HL-60/S4 (cell line): ENCODE measurements around the gene KRTAP12-3.
"Not testable (repeated sequence)": the region's sequence is repeated elsewhere in the genome, so short reads cannot be mapped to it uniquely, and the experiment has no call there.

ENCODE experiments used
- in situ Hi-C: fragments of 300-500 bp; cut with MboI; formaldehyde crosslinking; loops from 2 replicates; pipeline ENCODE4 v1.14.3; 2022; ENCODE audit warnings: low sequenced_read_pairs

The KRTAP12-3 gene

GRCh38 chr21:44682580-44683151 lies 24.9 kb downstream of the KRTAP12-3 start:
- in situ Hi-C loops = no loop called here

GRCh38 chr21:44684077-44684476 lies 26.3 kb downstream of the KRTAP12-3 start:
- in situ Hi-C loops = no loop called here

GRCh38 chr21:44684483-44684882 lies 26.8 kb downstream of the KRTAP12-3 start:
- in situ Hi-C loops = no loop called here

GRCh38 chr21:44685050-44685449 lies 27.3 kb downstream of the KRTAP12-3 start:
- in situ Hi-C loops = not testable (repeated sequence)

GRCh38 chr21:44686000-44686781 lies 28.5 kb downstream of the KRTAP12-3 start:
- in situ Hi-C loops = no loop called here

- in situ Hi-C loops = no loop called here
Observed at GRCh38 chr21:44686843-44687561, 29.3 kb downstream of the KRTAP12-3 start.

- in situ Hi-C loops = no loop called here
Observed at GRCh38 chr21:44687671-44688070, 29.9 kb downstream of the KRTAP12-3 start.

- in situ Hi-C loops = not testable (repeated sequence)
Observed at GRCh38 chr21:44689740-44690139, 32.0 kb downstream of the KRTAP12-3 start.

GRCh38 chr21:44691686-44692085 lies 34.0 kb downstream of the KRTAP12-3 start:
- in situ Hi-C loops = no loop called here

GRCh38 chr21:44692798-44693512 lies 35.2 kb downstream of the KRTAP12-3 start:
- in situ Hi-C loops = no loop called here

- in situ Hi-C loops = no loop called here
Observed at GRCh38 chr21:44694776-44695175, 37.0 kb downstream of the KRTAP12-3 start.

GRCh38 chr21:44695184-44695583 lies 37.5 kb downstream of the KRTAP12-3 start:
- in situ Hi-C loops = no loop called here

- in situ Hi-C loops = no loop called here
Observed at GRCh38 chr21:44695641-44696040, 37.9 kb downstream of the KRTAP12-3 start.

- in situ Hi-C loops = no loop called here
Observed at GRCh38 chr21:44696572-44696971, 38.8 kb downstream of the KRTAP12-3 start.

- in situ Hi-C loops = not testable (repeated sequence)
Observed at GRCh38 chr21:44697172-44697810, 39.6 kb downstream of the KRTAP12-3 start, which contains the start of gene KRTAP10-12. Gene KRTAP10-12 (plus strand): TSS chr21:44697172. CDS start chr21:44697202, 30 bp downstream.

- in situ Hi-C loops = no loop called here
Observed at GRCh38 chr21:44697811-44698734, 40.3 kb downstream of the KRTAP12-3 start.

- in situ Hi-C loops = no loop called here
Observed at GRCh38 chr21:44699502-44700001, 41.8 kb downstream of the KRTAP12-3 start.

- in situ Hi-C loops = no loop called here
Observed at GRCh38 chr21:44700101-44701022, 42.6 kb downstream of the KRTAP12-3 start.
